GM12892 (cell line): ENCODE data around the gene C1QTNF9.

ENCODE experiments used
- POLR2AphosphoS5 ChIP-seq: IDR thresholded peaks from 2 replicates; pipeline ENCODE4 v1.6.1; 2011; ENCODE audit warnings: low read depth, low read length, control low read depth
- TAF1 ChIP-seq: IDR thresholded peaks from 2 replicates; pipeline ENCODE4 v1.6.1; 2011; ENCODE audit warnings: low read depth, mild to moderate bottlenecking, control low read depth, low read length, borderline replicate concordance

DNA sequence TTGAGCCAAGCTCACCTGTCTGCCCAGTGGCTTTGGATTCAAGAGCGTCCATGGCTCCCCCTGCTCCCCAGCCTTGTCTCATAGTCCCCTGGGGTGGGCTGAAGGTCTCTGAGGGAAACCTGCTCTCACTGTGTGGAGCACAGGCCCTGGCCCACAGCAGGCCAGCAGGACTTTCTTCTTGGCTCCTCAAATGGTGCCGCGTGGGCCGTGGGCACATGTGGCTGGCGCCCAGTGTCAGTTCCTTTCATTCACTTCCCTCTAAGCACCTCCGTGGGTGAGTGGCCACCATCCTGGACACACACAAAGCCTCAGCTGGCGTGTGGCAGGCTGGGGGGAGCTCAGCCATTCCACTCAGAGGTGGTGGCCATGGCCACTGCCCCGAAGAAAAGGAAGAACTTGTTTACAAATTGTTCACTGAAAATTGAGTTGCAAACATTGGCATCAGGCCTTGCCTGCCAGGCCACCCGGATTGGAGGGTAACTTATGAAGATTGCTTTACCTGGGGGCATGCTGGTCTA lies 53.1 kb downstream of the C1QTNF9 start:
- TF ChIP-seq TAF1 (no peak), POLR2AphosphoS5 (no peak)
